H1 (cell line): ENCODE measurements around the gene CLIP4. TPM values are rescaled to one million over a fixed set of nuclear protein-coding genes. Genes with fewer than 3 reads are reported as not detected.

Source experiments
- CTCF ChIA-PET: fragments of 300-600 bp; sonication (Branson Sonifier 250); formaldehyde crosslinking; loops from one replicate; lab custom pipeline; 2021; ENCODE audit not compliant: partially characterized antibody; lab: Charles Lee
- POLR2A ChIA-PET: fragments of 300-600 bp; sonication (Branson Sonifier 250); formaldehyde crosslinking; loops from one replicate; lab custom pipeline; 2021; ENCODE audit warnings: inconsistent platforms; ENCODE audit not compliant: partially characterized antibody; lab: Charles Lee
- DNase-seq, 2 experiments: peaks; one replicate each; pipeline versions ENCODE4 v3.0.0 to v3.0.0-alpha.2; 2010 to 2022; ENCODE audit warnings: low spot score in 2 of 2, low read depth in 1 of 2, mixed read lengths in 1 of 2
- FAIRE-seq: peaks from 2 replicates; lab custom pipeline; 2011; peaks lifted over from hg19 to GRCh38; lab: Jason Lieb, UNC
- H2AFZ ChIP-seq: 2 replicates; pipeline ENCODE4 v1.8.1; 2012; ENCODE audit warnings: low read length, inconsistent platforms
- H2AK5ac ChIP-seq: 2 replicates; pipeline ENCODE4 v1.6.1; 2013; ENCODE audit warnings: low read depth, low read length
- H2BK120ac ChIP-seq: replicated peaks from 2 replicates; pipeline ENCODE3; 2013; ENCODE audit warnings: low read depth, low read length, inconsistent platforms
- H2BK12ac ChIP-seq: 2 replicates; pipeline ENCODE4 v1.6.1; 2013; ENCODE audit warnings: low read depth, low read length
- H2BK15ac ChIP-seq: 2 replicates; pipeline ENCODE4 v1.6.1; 2013; ENCODE audit warnings: low read length
- H2BK20ac ChIP-seq: 2 replicates; pipeline ENCODE4 v1.6.1; 2013; ENCODE audit warnings: low read length
- H2BK5ac ChIP-seq: 2 replicates; pipeline ENCODE4 v1.6.1; 2013; ENCODE audit warnings: low read depth, low read length
- H3K14ac ChIP-seq: 2 replicates; pipeline ENCODE4 v1.6.1; 2013; ENCODE audit warnings: inconsistent platforms; ENCODE audit not compliant: insufficient read length
- H3K18ac ChIP-seq: 2 replicates; pipeline ENCODE4 v1.6.1; 2013; ENCODE audit warnings: low read length; ENCODE audit errors: extremely low read depth
- H3K23ac ChIP-seq: 2 replicates; pipeline ENCODE4 v1.6.1; 2013; ENCODE audit warnings: inconsistent platforms; ENCODE audit not compliant: insufficient read length
- H3K23me2 ChIP-seq: 2 replicates; pipeline ENCODE4 v1.6.1; 2013; ENCODE audit warnings: low read depth, low read length
- H3K27ac ChIP-seq: 2 replicates; pipeline ENCODE4 v1.6.1; 2011; ENCODE audit warnings: low read depth, low read length, inconsistent platforms
- H3K27me3 ChIP-seq, 4 experiments: replicated peaks in 1 of 4; 1 replicate in 1 of 4; 2 replicates in 3 of 4; pipeline versions ENCODE4 v1.6.1 to v1.8.1; 2011 to 2013; ENCODE audit warnings: low read length in 3 of 4, mild to moderate bottlenecking in 3 of 4, inconsistent platforms in 2 of 4, mixed read lengths in 2 of 4, moderate library complexity in 1 of 4; ENCODE audit not compliant: control insufficient read depth in 3 of 4, insufficient read depth in 3 of 4; ENCODE audit errors: extremely low read depth in 1 of 4
- H3K36me3 ChIP-seq, 4 experiments: 2 replicates each; pipeline versions ENCODE4 v1.6.1 to v1.8.1; 2011 to 2013; ENCODE audit warnings: mild to moderate bottlenecking in 4 of 4, low read length in 3 of 4, moderate library complexity in 2 of 4, control low read depth in 1 of 4, inconsistent platforms in 1 of 4; ENCODE audit not compliant: insufficient read depth in 4 of 4, control insufficient read depth in 2 of 4
- H3K4ac ChIP-seq: replicated peaks from 2 replicates; pipeline ENCODE3; 2013; ENCODE audit warnings: low read length, low read depth, mixed read lengths, inconsistent platforms; ENCODE audit not compliant: insufficient read length
- H3K4me1 ChIP-seq, 4 experiments: replicated peaks in 1 of 4; 1 replicate in 1 of 4; 2 replicates in 3 of 4; pipeline versions ENCODE4 v1.6.1 to v1.8.1; 2011 to 2013; ENCODE audit warnings: low read length in 3 of 4, inconsistent platforms in 2 of 4, mixed read lengths in 1 of 4; ENCODE audit not compliant: insufficient read depth in 4 of 4, control insufficient read depth in 3 of 4
- H3K4me2 ChIP-seq, 2 experiments: 2 replicates each; pipeline versions ENCODE4 v1.6.1 to v1.8.1; 2011 to 2013; ENCODE audit warnings: low read depth in 2 of 2, low read length in 2 of 2, control low read depth in 1 of 2, inconsistent platforms in 1 of 2, mild to moderate bottlenecking in 1 of 2; ENCODE audit not compliant: insufficient read depth in 1 of 2
- H3K4me3 ChIP-seq, 4 experiments: fragments of 200-600, 300-600 bp in 1 of 4; sonication (generic), shearing (Covaris generic), sonication (Bioruptor Twin) in 1 of 4; 2 replicates each; pipeline versions ENCODE4 v1.5.1 to v1.8.1; 2011 to 2016; ENCODE audit warnings: low read length in 4 of 4, low read depth in 3 of 4, control low read depth in 2 of 4, inconsistent platforms in 2 of 4, mild to moderate bottlenecking in 2 of 4, mixed read lengths in 1 of 4, moderate library complexity in 1 of 4; ENCODE audit not compliant: insufficient read depth in 2 of 4; ENCODE audit errors: extremely low read depth in 1 of 4
- H3K56ac ChIP-seq: replicated peaks from 2 replicates; pipeline ENCODE3; 2013; ENCODE audit warnings: low read depth, mild to moderate bottlenecking, mixed read lengths, low read length, inconsistent platforms; ENCODE audit not compliant: insufficient read length
- H3K79me1 ChIP-seq: 2 replicates; pipeline ENCODE4 v1.6.1; 2013; ENCODE audit warnings: low read depth, low read length, control low read depth
- H3K79me2 ChIP-seq, 2 experiments: 2 replicates each; pipeline versions ENCODE4 v1.6.1 to v1.8.1; 2012 to 2013; ENCODE audit warnings: low read length in 2 of 2, mild to moderate bottlenecking in 2 of 2, inconsistent platforms in 1 of 2; ENCODE audit not compliant: insufficient read depth in 2 of 2, control insufficient read depth in 1 of 2
- H3K9ac ChIP-seq, 4 experiments: replicated peaks in 1 of 4; 1 replicate in 1 of 4; 2 replicates in 3 of 4; pipeline versions ENCODE4 v1.6.1 to v1.8.1; 2011 to 2013; ENCODE audit warnings: low read depth in 3 of 4, low read length in 3 of 4, control low read depth in 2 of 4, mild to moderate bottlenecking in 2 of 4, moderate library complexity in 2 of 4, inconsistent platforms in 1 of 4; ENCODE audit errors: extremely low read depth in 1 of 4
- H3K9me3 ChIP-seq, 2 experiments: 2 replicates each; pipeline versions ENCODE4 v1.6.1 to v1.8.1; 2012 to 2013; ENCODE audit warnings: mild to moderate bottlenecking in 2 of 2, moderate library complexity in 2 of 2, control low read depth in 1 of 2, inconsistent platforms in 1 of 2, low read depth in 1 of 2, low read length in 1 of 2, mixed read lengths in 1 of 2; ENCODE audit not compliant: insufficient read depth in 2 of 2
- H4K20me1 ChIP-seq, 2 experiments: replicated peaks in 1 of 2; 2 replicates each; pipeline versions ENCODE3 to v1.8.1; 2011 to 2013; ENCODE audit warnings: inconsistent platforms in 2 of 2, low read length in 2 of 2, mild to moderate bottlenecking in 1 of 2; ENCODE audit not compliant: insufficient read depth in 2 of 2, control insufficient read depth in 1 of 2
- H4K5ac ChIP-seq: 2 replicates; pipeline ENCODE4 v1.6.1; 2013; ENCODE audit warnings: low read length, low read depth, mixed read lengths, inconsistent platforms; ENCODE audit not compliant: insufficient read length
- H4K8ac ChIP-seq: 2 replicates; pipeline ENCODE4 v1.8.0; 2013; ENCODE audit warnings: mild to moderate bottlenecking, moderate library complexity, low read length, inconsistent platforms; ENCODE audit not compliant: insufficient read depth; ENCODE audit errors: extremely low read depth
- H4K91ac ChIP-seq: replicated peaks from 2 replicates; pipeline ENCODE3; 2013; ENCODE audit warnings: low read length, mixed read lengths, inconsistent platforms; ENCODE audit not compliant: insufficient read length
- BACH1 ChIP-seq: IDR thresholded peaks from 2 replicates; pipeline ENCODE4 v1.6.1; 2012; ENCODE audit warnings: low read length, improper control_type of control experiment
- CEBPB ChIP-seq: IDR thresholded peaks from 2 replicates; pipeline ENCODE4 v1.6.1; 2012; ENCODE audit warnings: low read depth, low read length
- CHD2 ChIP-seq: IDR thresholded peaks from 2 replicates; pipeline ENCODE4 v1.6.1; 2012; ENCODE audit warnings: low read length, improper control_type of control experiment
- EZH2 ChIP-seq: fragments of 200-600 bp; sonication (generic); IDR thresholded peaks from 2 replicates; pipeline ENCODE4 v1.7.1; 2012; ENCODE audit warnings: low read depth, mild to moderate bottlenecking, moderate library complexity, low read length, inconsistent platforms; ENCODE audit not compliant: severe bottlenecking
- KDM4A ChIP-seq: IDR thresholded peaks from one replicate; pipeline ENCODE4 v1.7.1; 2012; ENCODE audit warnings: low read depth, mild to moderate bottlenecking, moderate library complexity, low read length, inconsistent platforms; ENCODE audit not compliant: severe bottlenecking
- MAFK ChIP-seq: IDR thresholded peaks from 2 replicates; pipeline ENCODE4 v1.6.1; 2012; ENCODE audit warnings: low read depth, mild to moderate bottlenecking, improper control_type of control experiment, low read length
- TBP ChIP-seq: IDR thresholded peaks from 2 replicates; pipeline ENCODE4 v1.6.1; 2011; ENCODE audit warnings: low read depth, low read length, improper control_type of control experiment
- WGBS, 2 experiments: shearing (Covaris generic) in 1 of 2; methylation state at CpG; one replicate each; pipeline versions ENCODE4 v1.1.6 to v1.1.7; 2013 to 2015; ENCODE audit warnings: low lambda C conversion rate in 2 of 2, mixed read lengths in 2 of 2, inconsistent platforms in 1 of 2, low coverage in 1 of 2, missing lambda C conversion rate in 1 of 2; ENCODE audit not compliant: insufficient replicate concordance in 2 of 2, insufficient coverage in 1 of 2, insufficient read length in 1 of 2; ENCODE audit errors: extremely low coverage in 1 of 2, missing lambda C conversion rate in 1 of 2; 5-methylcytosine and 5-hydroxymethylcytosine counted together
- polyA plus RNA-seq, 7 experiments: library from polyadenylated mRNA; depleted of rRNA in 3 of 7; stranded (reverse) in 5 of 7; unstranded in 2 of 7; fragments of >200 nt in 5 of 7; fragments of 200-250 nt in 2 of 7; gene quantifications; 1 replicate in 5 of 7; 2 replicates in 1 of 7; 4 replicates in 1 of 7; pipeline versions ENCODE4 v1.2.1 to v1.2.3, GENCODE V29; 2011 to 2013; ENCODE audit warnings: missing spikeins in 2 of 7, mixed read lengths in 2 of 7
- total RNA-seq: library from RNA; stranded (reverse); fragmentation: NEBNext Ultra II Directional; extraction: Animal tissue kit (Norgen Biotek cat#: 25700); gene quantifications from 2 replicates; pipeline ENCODE4 v1.2.1, GENCODE V29; 2021

Gene CLIP4
- total and polyA plus RNA-seq, 2 of the 8 experiments (the other 6 are each of a cell fraction or from before 2014, with no cell fraction given): 0.08 to 0.09 TPM

DNA sequence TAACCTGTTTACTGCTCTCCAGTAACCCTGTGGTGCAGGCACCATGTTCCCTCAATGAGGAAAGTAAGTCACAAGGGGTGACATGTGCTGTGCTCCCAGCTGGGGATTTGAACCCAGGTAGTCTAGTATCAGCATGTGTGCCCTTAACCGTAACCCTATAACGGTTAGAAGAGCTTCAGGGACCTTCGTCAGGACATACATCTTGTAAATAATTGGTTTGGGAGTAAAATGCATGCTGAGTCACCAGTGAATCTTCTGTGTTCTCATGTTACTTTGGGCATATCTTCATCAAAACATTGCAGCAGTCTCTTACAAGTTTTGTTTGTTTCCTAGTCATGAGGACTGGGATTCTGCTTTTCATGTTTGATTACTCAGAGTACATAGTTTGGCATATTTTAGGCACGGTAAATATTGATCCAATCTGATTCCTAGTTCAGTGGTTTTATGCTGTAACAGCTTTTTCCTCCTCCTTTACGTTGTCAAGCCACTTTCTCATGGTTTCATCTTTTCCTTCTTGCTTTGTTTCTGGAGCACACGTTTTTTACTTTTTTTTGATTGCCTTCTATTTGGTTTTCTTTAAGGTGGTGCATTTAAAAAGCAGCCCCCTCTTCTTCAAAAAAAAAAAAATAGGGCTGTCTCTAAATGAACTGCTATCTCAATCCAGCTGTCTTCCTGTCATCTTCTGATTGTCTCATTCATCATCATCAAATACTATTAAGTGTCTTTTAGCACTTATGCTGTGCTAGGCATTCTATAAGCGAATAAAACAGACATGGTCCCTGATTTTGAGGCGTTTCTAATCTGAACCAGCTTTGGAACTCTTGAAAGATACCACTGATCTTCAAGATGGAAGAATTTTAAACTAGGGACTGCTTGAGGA is 50.4 kb downstream of the CLIP4 start:
- Histone ChIP-seq H3K9me3 (no peaks in the 10 kb centered on the region), H3K4me3 (no peak overlapping the region), H2BK12ac (no peak overlapping the region), H3K14ac (no peak overlapping the region), H3K27ac (no peak overlapping the region), H2BK120ac (no peak overlapping the region), H4K20me1 (no peaks in the 10 kb centered on the region), H4K5ac (no peak overlapping the region), H3K27me3 (no peaks in the 10 kb centered on the region), H4K8ac (no peak overlapping the region), H3K56ac (no peak overlapping the region), H3K9ac (no peak overlapping the region), H2BK20ac (no peak overlapping the region), H2AFZ (peak overlapping the region; percentile 96), H3K4me2 (no peak overlapping the region), H2BK15ac (no peak overlapping the region), H3K23me2 (no peaks in the 10 kb centered on the region), H3K23ac (no peak overlapping the region), H3K79me2 (no peaks in the 10 kb centered on the region), H3K36me3 (no peaks in the 10 kb centered on the region), H3K79me1 (no peaks in the 10 kb centered on the region), H4K91ac (no peak overlapping the region), H3K4ac (no peak overlapping the region), H2AK5ac (no peak overlapping the region), H3K18ac (no peak overlapping the region), H3K4me1 (peaks cover 0 to 3% (median 1%) of the 10 kb centered on the region in 4 experiments; a peak in 2 of 7 replicates), H2BK5ac (no peak overlapping the region)
- 81% methylated on average over 8 of the region's 8 CpGs; no CpG with 5 or more reads in 1 of the 2 experiments for WGBS, 2 experiments
- POLR2A ChIA-PET: no interaction called here
- CTCF ChIA-PET: no interaction called here
- FAIRE-seq: no peak
- TF ChIP-seq CEBPB: no peak
- TF ChIP-seq KDM4A: no peak
- TF ChIP-seq MAFK: no peak
- no peak for TF ChIP-seq EZH2
- TF ChIP-seq TBP: peak; percentile 66; the same call in 1 of the 2 replicates
- no peak for TF ChIP-seq CHD2
- TF ChIP-seq BACH1: 0 out of 2 replicates have a peak, but pooled peaks have one; percentile 13
- no peak for DNase-seq
